LHCN-M2 (cell line): ENCODE results near the gene AMFR. TPM values are rescaled to one million over a fixed set of nuclear protein-coding genes. Genes with fewer than 3 reads are reported as not detected.

ENCODE experiments used
- DNase-seq: peaks from one replicate; pipeline ENCODE4 v3.0.0-alpha.2; 2012; ENCODE audit warnings: low read depth
- total RNA-seq: library from RNA; depleted of rRNA; stranded (reverse); fragments of >200 nt; gene quantifications from 2 replicates; pipeline ENCODE4 v1.2.3, GENCODE V29; 2014

AMFR gene
- total RNA-seq, 1 experiment from 2014 or later = 134 TPM

DNA sequence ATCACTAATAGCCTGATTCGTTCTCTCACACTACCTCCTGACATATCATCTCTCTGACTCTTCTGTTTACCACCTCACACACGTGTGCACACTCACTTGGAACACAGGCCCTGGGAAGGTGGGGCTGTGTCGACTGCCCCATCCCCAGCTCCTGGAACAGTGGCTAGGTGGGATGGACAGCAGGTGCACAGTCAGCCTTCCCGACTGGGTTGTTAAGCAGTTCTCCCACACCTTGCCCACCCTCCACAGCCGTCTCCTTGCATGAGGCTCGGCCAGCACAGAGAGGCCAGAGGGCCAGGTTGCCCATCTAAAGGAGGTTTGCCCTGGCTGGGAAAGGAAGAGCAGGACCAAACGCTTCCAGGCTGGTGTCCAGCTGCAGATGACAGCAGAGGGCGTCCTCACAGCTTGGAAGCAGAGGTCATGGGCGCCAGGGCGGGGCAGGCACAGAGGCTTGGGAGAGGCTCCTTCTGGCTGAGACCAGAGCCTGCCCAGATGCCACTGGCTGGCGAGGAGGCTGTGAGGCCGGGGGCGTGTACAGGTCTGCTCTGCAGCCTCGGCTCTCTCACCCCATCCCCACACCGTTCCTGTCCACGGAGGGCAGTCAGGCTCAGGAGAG is 92.8 kb downstream of the AMFR start:
- peak; percentile 70 for DNase-seq

DNA sequence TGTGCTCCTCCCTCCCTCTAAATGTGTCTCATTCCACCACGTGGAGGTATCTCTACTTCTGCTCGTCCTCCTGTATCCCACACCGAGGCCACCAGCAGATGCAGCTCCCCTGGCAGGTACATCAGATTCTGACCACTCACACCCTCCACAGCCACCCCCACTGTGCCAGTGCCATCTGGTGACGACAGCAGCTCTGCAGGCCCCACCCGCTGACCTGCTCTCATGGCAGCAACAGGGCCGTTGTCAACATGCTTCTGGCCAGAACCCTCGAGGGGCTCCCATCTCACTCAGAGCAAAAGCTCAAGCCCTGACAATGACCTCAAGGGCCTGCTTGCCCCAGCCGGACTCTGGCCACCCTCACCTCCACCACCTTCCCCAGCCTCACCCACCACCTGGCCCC is 93.4 kb downstream of the AMFR start:
- DNase-seq = no peak

- DNase-seq = no peak
Observed at GRCh38 chr16:56331399-56331798, 93.9 kb downstream of the AMFR start.

DNA sequence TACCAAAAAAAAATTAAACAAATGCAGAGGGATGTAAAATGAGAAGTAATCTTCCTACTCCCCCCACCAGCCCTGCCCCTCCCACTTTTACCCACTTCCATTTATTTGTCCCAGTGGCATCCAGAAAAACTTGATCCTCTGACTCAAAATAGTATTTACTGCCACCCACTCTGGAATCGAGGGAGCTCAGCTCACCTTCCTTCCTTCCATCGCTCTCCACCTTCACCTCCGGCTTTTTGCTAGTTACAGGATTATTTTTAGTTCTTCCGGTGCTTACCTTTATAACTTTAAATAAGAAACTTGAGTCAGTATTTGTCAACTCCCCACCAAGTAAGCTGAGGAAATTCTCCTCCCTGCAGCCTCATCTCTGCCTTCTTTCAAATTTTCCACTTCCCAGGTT is 94.9 kb downstream of the AMFR start:
- DNase-seq = no peak

DNA sequence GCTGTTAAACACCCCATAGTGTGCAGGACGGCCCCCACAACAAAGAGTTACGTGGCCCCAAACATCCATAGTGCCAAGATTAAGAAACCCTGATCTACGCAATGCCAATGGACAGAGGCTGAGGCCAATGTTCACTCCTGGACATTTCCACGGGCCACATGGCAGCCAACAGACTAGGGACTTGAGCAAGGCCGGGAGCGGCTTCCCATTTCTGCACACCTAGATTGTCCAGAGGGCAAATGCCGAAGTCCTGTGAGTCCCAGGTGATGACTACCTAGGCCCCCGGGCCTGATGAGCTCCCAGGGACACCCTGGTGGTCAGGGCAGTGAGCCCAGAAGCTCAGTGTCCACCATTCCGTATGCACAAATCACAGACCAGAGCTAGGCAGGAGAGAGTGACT is 95.5 kb downstream of the AMFR start:
- DNase-seq = no peak

DNA sequence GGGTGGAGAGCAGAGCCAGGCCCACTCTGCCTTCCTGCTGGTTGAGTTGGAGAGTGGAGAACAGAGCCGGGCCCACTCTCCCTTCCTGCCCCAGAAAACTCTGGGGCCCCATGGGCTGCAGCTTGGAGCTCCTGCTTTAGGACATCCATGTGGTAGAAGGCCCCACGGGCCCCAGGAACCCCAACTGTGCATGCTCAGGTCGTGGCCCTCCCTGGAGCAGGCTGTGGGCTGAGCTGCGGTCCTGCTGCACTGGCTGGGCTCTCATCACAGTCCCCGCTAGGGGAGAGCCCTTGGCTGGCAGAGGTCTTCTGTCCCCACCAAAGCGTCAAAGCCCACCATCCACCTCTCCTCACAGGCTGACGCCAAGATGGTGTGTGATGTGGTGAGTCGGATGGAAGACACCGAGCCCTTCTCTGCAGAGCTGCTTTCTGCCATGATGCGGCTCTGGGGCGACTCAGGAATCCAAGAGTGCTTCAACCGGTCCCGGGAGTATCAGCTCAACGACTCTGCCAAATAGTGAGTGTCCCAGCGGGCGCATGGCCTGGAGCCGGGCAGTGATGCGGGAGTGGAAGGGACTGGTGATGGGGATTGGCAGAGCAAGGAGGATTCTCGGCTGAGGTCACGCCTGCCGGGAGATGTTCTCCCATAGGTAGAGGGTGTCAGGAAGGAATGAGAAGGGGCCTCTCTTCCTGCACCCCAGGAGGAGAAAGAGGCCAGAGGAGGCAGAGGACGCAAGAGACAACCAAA is 96.9 kb downstream of the AMFR start:
- no peak for DNase-seq

DNA sequence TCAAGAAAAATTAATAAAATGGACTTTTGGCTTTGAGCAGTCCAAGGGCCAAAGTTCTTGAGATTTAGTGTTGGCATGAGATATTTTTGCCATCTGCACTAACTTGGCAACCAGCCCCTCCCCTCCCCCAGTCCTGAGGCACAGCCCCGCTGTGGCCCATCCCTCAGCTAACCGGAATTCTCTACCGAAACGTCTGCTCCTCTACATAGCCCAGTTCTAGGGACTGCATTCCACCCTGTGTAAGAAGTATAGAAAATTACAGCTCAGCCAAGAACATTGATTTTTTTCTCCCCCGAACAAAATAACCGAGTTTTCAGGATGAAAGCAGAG is 97.5 kb downstream of the AMFR start:
- no peak for DNase-seq

DNA sequence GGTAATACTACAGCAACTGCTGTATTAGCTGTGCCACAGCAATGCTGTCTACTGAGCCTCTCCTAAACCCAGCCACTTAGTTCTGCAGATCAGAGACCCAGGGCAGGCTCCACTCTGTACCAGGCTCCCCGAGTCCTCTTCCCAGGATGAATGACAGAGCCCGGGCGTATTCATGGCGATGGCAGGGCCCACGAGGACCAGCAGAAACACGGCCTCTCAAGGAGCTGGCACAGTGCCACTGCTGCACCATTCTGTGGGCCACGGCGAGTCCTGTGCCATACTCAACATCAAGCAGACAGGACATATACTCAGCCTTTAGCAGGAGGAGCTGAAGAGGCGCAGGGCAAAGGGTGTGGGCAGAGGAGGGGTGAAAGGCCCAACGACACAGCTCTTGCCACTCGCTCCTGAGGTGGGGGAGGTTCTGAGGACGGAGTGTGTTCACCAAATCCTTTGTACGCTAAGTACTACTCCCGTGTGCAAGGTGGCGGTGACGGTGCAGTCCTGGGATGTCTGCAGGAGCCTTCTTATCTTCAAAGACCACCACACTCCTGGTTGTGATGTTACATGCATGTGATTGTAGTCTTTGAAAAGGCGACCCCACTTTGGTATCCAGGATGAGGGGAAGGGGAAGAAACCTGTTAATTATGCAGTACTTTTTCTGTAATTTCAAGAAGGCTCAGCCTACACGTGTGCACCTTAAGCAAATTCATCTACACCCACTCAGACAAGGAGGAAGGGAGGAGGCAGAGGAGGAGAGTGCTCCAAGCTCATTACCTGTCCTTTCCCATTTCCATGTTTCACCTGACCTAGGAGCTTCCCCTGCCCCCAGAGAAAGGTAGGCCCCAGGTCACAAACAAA is 98.0 kb downstream of the AMFR start:
- DNase-seq = no peak

DNA sequence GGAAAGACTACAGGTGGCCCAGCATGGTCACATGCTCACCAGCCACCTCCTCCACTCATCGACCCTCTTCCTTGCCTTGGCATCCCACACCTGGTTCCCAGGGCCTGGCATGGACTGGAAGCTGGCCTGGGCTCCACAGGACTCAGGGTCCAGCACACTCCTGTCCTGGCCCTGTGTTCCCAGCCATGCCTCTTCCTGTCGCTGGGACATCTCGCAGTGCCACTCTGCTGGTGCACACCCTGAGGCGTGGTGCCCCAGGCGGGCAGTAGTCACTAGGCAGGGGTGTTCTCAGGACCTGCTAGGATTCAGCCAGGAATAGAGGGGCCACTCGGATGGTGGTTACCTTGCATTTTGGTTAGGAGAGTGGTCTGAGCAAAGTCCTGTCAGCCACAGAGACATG is 99.4 kb downstream of the AMFR start:
- DNase-seq = no peak

DNA sequence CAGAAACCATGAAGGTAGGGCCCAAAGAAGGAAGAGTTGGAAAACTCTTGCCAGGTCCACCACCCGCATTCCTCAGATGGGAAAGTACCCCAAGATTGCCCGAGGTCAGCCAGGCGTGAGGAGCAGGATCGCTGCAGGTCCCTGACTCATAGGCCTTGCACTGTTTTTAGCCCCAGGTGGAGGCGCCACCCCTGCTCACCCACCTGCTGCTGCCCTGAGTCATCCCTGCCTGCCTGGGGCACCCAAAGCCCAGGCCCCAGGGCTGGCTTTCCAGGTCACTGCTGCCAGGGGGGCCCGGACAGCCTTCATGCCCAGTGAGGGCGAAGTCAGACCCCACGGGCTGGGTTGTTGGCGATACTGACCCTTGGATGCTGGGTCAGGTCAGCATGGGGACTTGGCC is 100.9 kb downstream of the AMFR start:
- no peak for DNase-seq

GRCh38 chr16:56321571-56321970 is 103.8 kb downstream of the AMFR start:
- no peak for DNase-seq

- no peak for DNase-seq
Observed at GRCh38 chr16:56320811-56321558, 104.4 kb downstream of the AMFR start.

GRCh38 chr16:56320056-56320455 is 105.3 kb downstream of the AMFR start:
- DNase-seq = no peak

DNA sequence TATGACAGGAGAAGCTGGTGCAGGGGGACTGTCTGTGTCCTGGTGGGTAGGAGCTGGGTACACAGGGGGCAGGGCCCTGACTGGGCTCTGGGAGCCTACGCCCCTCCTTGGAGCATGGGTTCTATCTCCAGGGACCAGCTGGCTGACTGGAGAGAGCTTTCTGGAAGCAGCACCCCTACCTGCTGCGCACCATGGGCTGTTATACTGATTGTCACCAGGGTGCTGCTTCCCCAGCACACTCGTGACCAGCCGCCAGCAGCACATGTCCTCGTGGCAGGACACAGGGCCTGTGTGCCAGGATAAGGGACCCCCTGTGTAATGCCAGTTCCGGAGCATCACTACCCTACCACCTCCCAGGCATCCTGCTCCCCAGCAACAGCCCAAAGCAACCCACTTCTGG is 106.0 kb downstream of the AMFR start:
- DNase-seq = no peak

GRCh38 chr16:56318827-56319140 is 106.6 kb downstream of the AMFR start:
- no peak for DNase-seq

DNA sequence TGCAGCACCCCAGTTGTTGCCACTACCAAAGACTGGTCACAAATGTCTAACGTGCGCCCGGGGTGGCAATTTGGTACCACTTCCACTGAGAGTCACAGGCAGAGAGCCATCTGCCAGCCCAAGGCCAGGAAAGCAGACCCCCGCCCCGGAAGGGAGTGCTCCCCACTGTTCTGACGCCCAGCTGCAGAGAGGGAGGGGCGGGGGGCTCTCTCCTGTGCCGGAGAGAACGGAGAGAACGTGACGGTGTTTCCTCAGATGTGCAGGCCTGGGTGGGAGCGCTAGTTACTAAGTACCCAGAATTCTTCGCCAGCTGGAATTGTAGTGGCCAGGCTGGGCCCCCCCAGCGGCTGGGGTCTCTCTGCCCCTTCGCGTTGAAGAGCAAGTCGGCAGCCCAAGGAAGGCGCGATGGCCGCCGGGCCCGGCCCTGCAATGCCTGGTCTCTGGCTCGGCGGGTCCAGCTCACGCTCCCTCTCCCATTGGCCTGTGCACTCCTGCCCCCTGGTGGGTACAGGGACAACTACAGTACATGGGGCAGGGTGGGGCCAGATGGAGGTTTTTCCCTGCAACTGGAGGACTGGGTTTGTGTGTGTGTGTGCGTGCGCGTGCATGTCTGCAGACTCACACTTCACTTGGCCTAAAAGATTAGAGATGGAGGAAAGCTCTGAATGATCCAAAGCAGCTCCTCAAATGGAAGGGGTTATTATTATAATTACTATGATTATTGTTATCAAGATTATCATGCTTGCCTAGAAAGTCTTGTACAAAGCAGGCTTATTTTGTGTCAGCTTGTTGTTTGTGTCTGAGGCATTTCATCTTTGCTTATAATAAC is 107.1 kb downstream of the AMFR start:
- DNase-seq = peak; percentile 67

GRCh38 chr16:56316545-56316944 is 108.8 kb downstream of the AMFR start:
- no peak for DNase-seq

DNA sequence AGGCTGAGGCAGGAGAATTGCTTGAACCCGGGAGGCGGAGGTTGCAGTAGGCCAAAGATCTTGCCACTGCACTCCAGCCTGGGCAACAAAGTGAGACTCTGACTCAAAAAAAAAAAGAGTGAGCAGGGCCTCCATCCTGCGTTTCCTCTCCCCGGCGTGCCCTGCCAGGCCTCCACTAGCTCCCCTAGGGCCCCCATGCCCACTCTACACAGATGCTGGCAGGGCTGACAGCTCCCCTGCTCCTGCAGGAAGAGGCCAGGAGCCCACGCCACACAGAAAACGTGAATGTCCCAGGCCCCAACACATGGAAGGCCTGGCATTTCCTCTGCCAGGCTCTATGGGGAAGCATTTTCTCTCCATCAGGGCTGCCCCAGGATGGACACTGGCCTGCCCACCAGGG is 109.4 kb downstream of the AMFR start:
- DNase-seq = no peak

DNA sequence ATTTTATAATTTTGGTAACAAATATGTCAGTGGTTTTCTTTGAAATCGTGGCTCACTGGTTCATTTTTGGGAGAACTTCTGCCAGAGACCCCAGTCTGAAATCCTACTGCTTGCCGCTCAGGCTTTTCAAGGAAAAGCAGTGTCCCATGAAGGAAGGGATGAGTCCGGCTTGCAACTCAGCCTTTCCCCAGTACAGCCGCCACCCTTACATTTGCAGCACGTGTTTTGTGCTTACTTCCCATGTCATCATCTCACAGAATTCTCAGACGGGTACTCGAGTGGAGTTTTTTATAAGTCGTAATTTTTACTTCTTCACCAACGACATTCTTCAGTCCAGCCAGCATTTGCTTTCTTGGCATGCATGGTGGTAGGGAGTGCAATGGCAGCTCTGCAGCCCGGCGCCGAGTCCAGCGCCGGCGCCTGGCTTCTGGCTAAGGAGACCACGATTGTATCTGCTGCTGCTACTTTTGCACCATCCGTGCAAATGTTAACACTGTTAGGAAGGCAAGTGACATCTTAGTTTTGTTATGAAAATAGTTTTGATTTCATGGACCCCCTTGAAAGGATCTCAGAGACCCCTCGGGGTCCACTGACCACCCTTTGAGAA is 111.0 kb downstream of the AMFR start:
- DNase-seq = no peak

DNA sequence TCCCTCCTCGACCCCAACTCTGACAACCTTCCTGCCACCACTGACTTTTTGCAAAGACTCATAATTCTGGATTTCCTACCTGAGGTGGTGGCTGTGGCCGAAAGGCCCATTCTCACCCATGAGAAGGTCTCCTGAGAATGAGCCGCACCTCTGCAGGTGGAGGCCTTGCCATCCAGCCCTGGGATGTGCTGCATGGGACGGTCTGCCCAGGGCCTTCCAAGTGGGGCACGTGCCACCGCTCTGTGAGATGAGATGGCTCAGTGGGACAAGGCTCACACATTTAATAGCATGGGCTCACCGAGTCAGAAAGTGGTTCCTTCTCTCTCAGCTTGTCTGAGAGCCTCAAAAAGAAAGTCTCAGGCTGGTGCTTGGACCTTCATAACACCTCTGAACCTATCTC is 112.8 kb downstream of the AMFR start:
- DNase-seq = no peak

DNA sequence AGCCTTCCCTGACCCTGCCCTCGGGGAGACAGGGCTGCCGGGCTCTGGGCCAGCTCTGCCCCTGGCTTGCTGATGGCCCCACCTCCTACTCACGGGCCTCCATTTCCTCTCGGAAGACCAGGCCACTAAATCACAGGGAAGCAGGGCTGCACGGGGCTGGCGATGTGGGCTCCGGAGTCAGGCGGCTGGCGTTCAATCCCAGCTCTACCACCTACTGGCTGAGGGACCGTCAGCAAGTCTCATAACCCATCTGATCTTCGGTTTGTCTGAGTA is 113.4 kb downstream of the AMFR start:
- DNase-seq = no peak
